ENCODE data around the gene GLRA1. TPM values are rescaled to one million over a fixed set of nuclear protein-coding genes. Genes with fewer than 3 reads are reported as not detected.

Gene GLRA1
- total RNA-seq, 1 donor from 2014 or later: not detected

GRCh38 chr5:151822141-151822540 lies 102.5 kb downstream of the GLRA1 start:
- no peak for TF ChIP-seq CTCF (IDR thresholded peaks at IDR 0.05)
- intact Hi-C loops (cut with DNase I): loop anchor here (10.0 kb wide), 1 partner anchor 323 kb away; no protein-coding TSS in a partner anchor
- DNase-seq (no peak), ATAC-seq (no peak)
- Histone ChIP-seq H3K36me3 (peaks cover 11% of the 10 kb centered on the region), H3K4me3 (no peak overlapping the region), H3K4me1 (no peaks in the 10 kb centered on the region), H3K27ac (no peak overlapping the region), H3K27me3 (ENCODE audit: low read depth) (no peaks in the 10 kb centered on the region), H3K9me3 (no peaks in the 10 kb centered on the region)

- Histone ChIP-seq H3K9me3 (no peaks in the 10 kb centered on the region), H3K27me3 (ENCODE audit: low read depth) (no peaks in the 10 kb centered on the region), H3K4me3 (no peak overlapping the region), H3K4me1 (no peaks in the 10 kb centered on the region), H3K36me3 (peaks cover 11% of the 10 kb centered on the region), H3K27ac (no peak overlapping the region)
- no peak for ATAC-seq
- no peak for DNase-seq
- TF ChIP-seq CTCF (IDR thresholded peaks at IDR 0.05): no peak
- intact Hi-C loops (cut with DNase I): loop anchor here (10.0 kb wide), 1 partner anchor 324 kb away; no protein-coding TSS in a partner anchor
Measured at GRCh38 chr5:151820903-151821302, 103.7 kb downstream of the GLRA1 start.

- DNase-seq (no peak), ATAC-seq (no peak)
- Histone ChIP-seq H3K9me3 (no peaks in the 10 kb centered on the region), H3K36me3 (peaks cover 11% of the 10 kb centered on the region), H3K27me3 (ENCODE audit: low read depth) (no peaks in the 10 kb centered on the region), H3K4me1 (no peaks in the 10 kb centered on the region), H3K4me3 (no peak overlapping the region), H3K27ac (no peak overlapping the region)
- intact Hi-C loops (cut with DNase I): loop anchor here (10.0 kb wide), 1 partner anchor 325 kb away; no protein-coding TSS in a partner anchor
- TF ChIP-seq CTCF (IDR thresholded peaks at IDR 0.05): no peak
Measured at GRCh38 chr5:151820271-151820670, 104.4 kb downstream of the GLRA1 start.

DNA sequence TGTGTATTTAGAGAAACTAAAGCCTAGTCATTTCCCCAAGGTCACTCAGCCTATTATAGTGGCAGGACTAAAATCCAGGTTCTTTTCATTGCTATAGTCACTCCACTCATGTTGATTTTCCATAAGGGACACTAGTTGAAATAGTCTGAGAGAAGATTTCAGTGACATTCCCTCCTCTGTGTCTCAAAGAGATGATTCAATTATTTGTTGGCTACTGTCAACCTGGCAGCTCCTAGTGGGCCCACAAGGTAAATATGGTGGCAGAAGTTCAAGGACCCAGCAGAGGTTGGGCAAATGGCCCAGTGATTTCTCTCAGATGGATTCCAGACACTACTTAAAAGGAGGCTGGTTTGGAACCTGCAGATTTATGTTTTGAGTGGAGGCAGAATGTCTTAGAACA lies 104.8 kb downstream of the GLRA1 start:
- intact Hi-C loops (cut with DNase I): loop anchor here (10.0 kb wide), 1 partner anchor 325 kb away; no protein-coding TSS in a partner anchor
- TF ChIP-seq CTCF (IDR thresholded peaks at IDR 0.05): no peak
- DNase-seq: no peak
- Histone ChIP-seq H3K27me3 (ENCODE audit: low read depth) (no peaks in the 10 kb centered on the region), H3K4me3 (no peak overlapping the region), H3K36me3 (peaks cover 7% of the 10 kb centered on the region), H3K4me1 (no peaks in the 10 kb centered on the region), H3K9me3 (no peaks in the 10 kb centered on the region), H3K27ac (no peak overlapping the region)
- ATAC-seq: no peak

- H3K36me3 ChIP-seq: peaks cover 28% of the 10 kb centered on the region
- no peaks in the 10 kb centered on the region for H3K9me3 ChIP-seq
- H3K4me1 ChIP-seq: no peaks in the 10 kb centered on the region
- H3K27me3 ChIP-seq (ENCODE audit: low read depth): no peaks in the 10 kb centered on the region
- TF ChIP-seq CTCF (IDR thresholded peaks at IDR 0.05): no peak
- ATAC-seq: peak in 1 of 2 donors; percentile 18
- intact Hi-C loops (cut with DNase I): no loop called here
- H3K27ac ChIP-seq: no peak overlapping the region
- H3K4me3 ChIP-seq: no peak overlapping the region
- DNase-seq: no peak
Measured at GRCh38 chr5:151815051-151815450, 109.6 kb downstream of the GLRA1 start.

Data from lower lobe of right lung (tissue), 2 donors.